Measurements from ENCODE around the gene KLHL40.
"Not testable (repeated sequence)": the region's sequence is repeated elsewhere in the genome, so short reads cannot be mapped to it uniquely, and the experiment has no call there.

The KLHL40 gene

GRCh38 chr3:42713747-42714146 is 28.4 kb downstream of the KLHL40 start:
- DNase-seq (ENCODE audit: low read depth in 2 of 2) = no peak
- no peak for TF ChIP-seq CTCF (IDR thresholded peaks at IDR 0.05; ENCODE audit: low read depth, low read length)

GRCh38 chr3:42714171-42714852 is 29.0 kb downstream of the KLHL40 start:
- DNase-seq (ENCODE audit: low read depth in 2 of 2) = no peak
- no peak overlapping the region for H3K4me3 ChIP-seq (replicated peaks in 1 of 2; ENCODE audit: low read depth in 2 of 2, low read length in 2 of 2)
- no peak for TF ChIP-seq CTCF (IDR thresholded peaks at IDR 0.05; ENCODE audit: low read depth, low read length)

More at GRCh38 chr3:42713747-42714146, 28.4 kb downstream of the KLHL40 start:
- H3K4me3 ChIP-seq (replicated peaks in 1 of 2; ENCODE audit: low read depth in 2 of 2, low read length in 2 of 2) = no peak overlapping the region

GRCh38 chr3:42717306-42717705 is 32.0 kb downstream of the KLHL40 start:
- no peak overlapping the region for H3K4me3 ChIP-seq (replicated peaks in 1 of 2; ENCODE audit: low read depth in 2 of 2, low read length in 2 of 2)
- DNase-seq (ENCODE audit: low read depth in 2 of 2) = no peak
- no peak for TF ChIP-seq CTCF (IDR thresholded peaks at IDR 0.05; ENCODE audit: low read depth, low read length)

GRCh38 chr3:42718338-42718737 is 33.0 kb downstream of the KLHL40 start:
- no peak overlapping the region for H3K4me3 ChIP-seq (replicated peaks in 1 of 2; ENCODE audit: low read depth in 2 of 2, low read length in 2 of 2)
- TF ChIP-seq CTCF (IDR thresholded peaks at IDR 0.05; ENCODE audit: low read depth, low read length) = no peak

GRCh38 chr3:42719002-42719401 is 33.7 kb downstream of the KLHL40 start:
- TF ChIP-seq CTCF (IDR thresholded peaks at IDR 0.05; ENCODE audit: low read depth, low read length) = no peak
- no peak for DNase-seq (ENCODE audit: low read depth in 2 of 2)
- H3K4me3 ChIP-seq (replicated peaks in 1 of 2; ENCODE audit: low read depth in 2 of 2, low read length in 2 of 2) = no peak overlapping the region

More at GRCh38 chr3:42718338-42718737, 33.0 kb downstream of the KLHL40 start:
- no peak for DNase-seq (ENCODE audit: low read depth in 2 of 2)

GRCh38 chr3:42720126-42720525 is 34.8 kb downstream of the KLHL40 start:
- H3K4me3 ChIP-seq (replicated peaks in 1 of 2; ENCODE audit: low read depth in 2 of 2, low read length in 2 of 2) = no peak overlapping the region
- DNase-seq (ENCODE audit: low read depth in 2 of 2) = no peak
- no peak for TF ChIP-seq CTCF (IDR thresholded peaks at IDR 0.05; ENCODE audit: low read depth, low read length)

GRCh38 chr3:42721690-42722089 is 36.4 kb downstream of the KLHL40 start:
- no peak for DNase-seq (ENCODE audit: low read depth in 2 of 2)
- no peak for TF ChIP-seq CTCF (IDR thresholded peaks at IDR 0.05; ENCODE audit: low read depth, low read length)
- H3K4me3 ChIP-seq (replicated peaks in 1 of 2; ENCODE audit: low read depth in 2 of 2, low read length in 2 of 2) = no peak overlapping the region

- DNase-seq (ENCODE audit: low read depth in 2 of 2); H3K4me3 ChIP-seq (replicated peaks in 1 of 2; ENCODE audit: low read depth in 2 of 2, low read length in 2 of 2): not testable (repeated sequence)
These were observed 37.1 kb downstream of the KLHL40 start for GRCh38 chr3:42722442-42722841.

Data from cardiac fibroblast (primary cell).